ENCODE measurements around the gene GRWD1.

Gene GRWD1

GRCh38 chr19:48456864-48457263 is 11.1 kb downstream of the GRWD1 start:
- no peak for DNase-seq (ENCODE audit: low spot score)

GRCh38 chr19:48458016-48458415 is 12.2 kb downstream of the GRWD1 start:
- no peak for DNase-seq (ENCODE audit: low spot score)

GRCh38 chr19:48461651-48461981 is 15.8 kb downstream of the GRWD1 start:
- no peak for DNase-seq (ENCODE audit: low spot score)

- no peak for DNase-seq (ENCODE audit: low spot score)
Observed at GRCh38 chr19:48461982-48462655, 16.3 kb downstream of the GRWD1 start.

GRCh38 chr19:48465215-48465614 is 19.4 kb downstream of the GRWD1 start:
- DNase-seq (ENCODE audit: low spot score) = no peak

- DNase-seq (ENCODE audit: low spot score) = no peak
Observed at GRCh38 chr19:48466561-48467325, 21.0 kb downstream of the GRWD1 start.

GRCh38 chr19:48468772-48469288 is 23.0 kb downstream of the GRWD1 start:
- DNase-seq (ENCODE audit: low spot score) = peak; percentile 98

GRCh38 chr19:48469289-48469881 is 23.6 kb downstream of the GRWD1 start, which contains the start of gene CYTH2:
Gene CYTH2, plus strand, starts transcription at chr19:48469369. Its CDS starts 139 bp downstream, at chr19:48469508.
- DNase-seq (ENCODE audit: low spot score) = peak; percentile 71

- no peak for DNase-seq (ENCODE audit: low spot score)
Observed at GRCh38 chr19:48469934-48470680, 24.3 kb downstream of the GRWD1 start.

GRCh38 chr19:48470856-48471255 is 25.1 kb downstream of the GRWD1 start:
- DNase-seq (ENCODE audit: low spot score) = no peak

- DNase-seq (ENCODE audit: low spot score) = no peak
Observed at GRCh38 chr19:48471836-48472235, 26.1 kb downstream of the GRWD1 start.

GRCh38 chr19:48473161-48473966 is 27.6 kb downstream of the GRWD1 start:
- no peak for DNase-seq (ENCODE audit: low spot score)

- DNase-seq (ENCODE audit: low spot score) = no peak
Observed at GRCh38 chr19:48474084-48474592, 28.4 kb downstream of the GRWD1 start.

GRCh38 chr19:48475369-48476068 is 29.7 kb downstream of the GRWD1 start:
- no peak for DNase-seq (ENCODE audit: low spot score)

- no peak for DNase-seq (ENCODE audit: low spot score)
Observed at GRCh38 chr19:48476176-48476575, 30.4 kb downstream of the GRWD1 start.

- no peak for DNase-seq (ENCODE audit: low spot score)
Observed at GRCh38 chr19:48477067-48477685, 31.4 kb downstream of the GRWD1 start.

- no peak for DNase-seq (ENCODE audit: low spot score)
Observed at GRCh38 chr19:48477698-48478338, 32.0 kb downstream of the GRWD1 start.

GRCh38 chr19:48478339-48479256 is 32.8 kb downstream of the GRWD1 start:
- no peak for DNase-seq (ENCODE audit: low spot score)
